HEK293 (cell line): ENCODE results near the gene DTWD2.

ENCODE experiments used
- SALL2 ChIP-seq: fragments of 450-650 bp; formaldehyde crosslinking; IDR thresholded peaks from 2 replicates; pipeline ENCODE4 v1.5.0; 2017; ENCODE audit warnings: missing biosample characterization, mild to moderate bottlenecking, missing genetic modification characterization, borderline replicate concordance
- SETDB1 ChIP-seq: IDR thresholded peaks from one replicate; pipeline ENCODE4 v1.6.1; 2017; ENCODE audit warnings: mild to moderate bottlenecking, low read length, moderate library complexity, mixed read lengths; ENCODE audit not compliant: insufficient read length
- ZBTB1 ChIP-seq: fragments of 450-650 bp; formaldehyde crosslinking; IDR thresholded peaks from 2 replicates; pipeline ENCODE4 v1.5.1; 2016; ENCODE audit warnings: missing biosample characterization, missing genetic modification characterization
- ZBTB17 ChIP-seq: fragments of 450-650 bp; formaldehyde crosslinking; IDR thresholded peaks from 2 replicates; pipeline ENCODE4 v1.5.1; 2016; ENCODE audit warnings: missing biosample characterization, missing genetic modification characterization
- ZFHX2 ChIP-seq: fragments of 450-650 bp; formaldehyde crosslinking; conservative IDR thresholded peaks from 2 replicates; pipeline ENCODE4 v1.5.1; 2016; ENCODE audit warnings: missing biosample characterization, missing genetic modification characterization
- ZFP69B ChIP-seq: fragments of 450-650 bp; formaldehyde crosslinking; IDR thresholded peaks from 2 replicates; pipeline ENCODE4 v1.5.1; 2016; ENCODE audit warnings: missing biosample characterization, missing genetic modification characterization
- ZNF140 ChIP-seq: fragments of 450-650 bp; formaldehyde crosslinking; IDR thresholded peaks from 2 replicates; pipeline ENCODE4 v1.5.1; 2016; ENCODE audit warnings: missing biosample characterization, missing genetic modification characterization
- ZNF157 ChIP-seq: fragments of 450-650 bp; formaldehyde crosslinking; IDR thresholded peaks from 2 replicates; pipeline ENCODE4 v1.5.1; 2016; ENCODE audit warnings: missing biosample characterization, missing genetic modification characterization
- ZNF24 ChIP-seq: fragments of 450-650 bp; formaldehyde crosslinking; IDR thresholded peaks from 2 replicates; pipeline ENCODE4 v1.5.1; 2016; ENCODE audit warnings: missing biosample characterization, missing genetic modification characterization
- ZNF274 ChIP-seq, 2 experiments: fragments of 200-500 bp in 1 of 2; fragments of 450-650 bp in 1 of 2; sonication (Bioruptor generic) in 1 of 2; formaldehyde crosslinking in 1 of 2; IDR thresholded peaks; 2 replicates each; pipeline versions ENCODE4 v1.5.1 to v1.6.1; 2014 to 2016; ENCODE audit warnings: borderline replicate concordance in 1 of 2, inconsistent platforms in 1 of 2, low read length in 1 of 2, missing biosample characterization in 1 of 2, missing genetic modification characterization in 1 of 2
- ZNF335 ChIP-seq: fragments of 450-650 bp; formaldehyde crosslinking; conservative IDR thresholded peaks from 2 replicates; pipeline ENCODE4 v1.5.1; 2016; ENCODE audit warnings: missing biosample characterization, missing genetic modification characterization
- ZNF473 ChIP-seq: fragments of 450-650 bp; formaldehyde crosslinking; IDR thresholded peaks from 2 replicates; pipeline ENCODE4 v1.5.1; 2017; ENCODE audit warnings: missing biosample characterization, missing genetic modification characterization
- ZNF548 ChIP-seq: fragments of 450-650 bp; formaldehyde crosslinking; IDR thresholded peaks from 2 replicates; pipeline ENCODE4 v1.5.1; 2016; ENCODE audit warnings: missing biosample characterization, missing genetic modification characterization
- ZNF558 ChIP-seq: fragments of 450-650 bp; formaldehyde crosslinking; IDR thresholded peaks from 2 replicates; pipeline ENCODE4 v1.5.1; 2016; ENCODE audit warnings: missing biosample characterization, missing genetic modification characterization
- ZNF830 ChIP-seq: fragments of 450-650 bp; IDR thresholded peaks from 2 replicates; pipeline ENCODE4 v1.5.0; 2018; ENCODE audit warnings: missing biosample characterization, missing genetic modification characterization, low read depth, mild to moderate bottlenecking, moderate library complexity
- TF ChIP-seq, protein P1 (sequence below): fragments of 450-650 bp; formaldehyde crosslinking; IDR thresholded peaks from 2 replicates; pipeline ENCODE4 v1.5.1; 2016; ENCODE audit warnings: missing biosample characterization, missing genetic modification characterization, borderline replicate concordance
- TF ChIP-seq, protein P2 (sequence below): fragments of 450-650 bp; formaldehyde crosslinking; IDR thresholded peaks from 2 replicates; pipeline ENCODE4 v1.5.1; 2016; ENCODE audit warnings: missing biosample characterization, missing genetic modification characterization
- TF ChIP-seq, protein P3 (sequence below): fragments of 450-650 bp; formaldehyde crosslinking; IDR thresholded peaks from 2 replicates; pipeline ENCODE4 v1.5.1; 2016; ENCODE audit warnings: missing biosample characterization, missing genetic modification characterization, borderline replicate concordance
- TF ChIP-seq, protein P4 (sequence below): fragments of 450-650 bp; formaldehyde crosslinking; IDR thresholded peaks from 2 replicates; pipeline ENCODE4 v1.5.1; 2017; ENCODE audit warnings: missing biosample characterization, missing genetic modification characterization
- TF ChIP-seq, protein P5 (sequence below): fragments of 450-650 bp; formaldehyde crosslinking; IDR thresholded peaks from 2 replicates; pipeline ENCODE4 v1.5.1; 2016; ENCODE audit warnings: missing biosample characterization, missing genetic modification characterization
- TF ChIP-seq, protein P6 (sequence below): fragments of 450-650 bp; formaldehyde crosslinking; IDR thresholded peaks from 2 replicates; pipeline ENCODE4 v1.5.1; 2016; ENCODE audit warnings: missing biosample characterization, missing genetic modification characterization
- TF ChIP-seq, protein P7 (sequence below): fragments of 450-650 bp; formaldehyde crosslinking; IDR thresholded peaks from 2 replicates; pipeline ENCODE4 v1.5.1; 2016; ENCODE audit warnings: missing biosample characterization, missing genetic modification characterization
- TF ChIP-seq, protein P8 (sequence below): fragments of 450-650 bp; formaldehyde crosslinking; IDR thresholded peaks from 2 replicates; pipeline ENCODE4 v1.5.1; 2016; ENCODE audit warnings: missing biosample characterization, missing genetic modification characterization

The DTWD2 gene

DNA sequence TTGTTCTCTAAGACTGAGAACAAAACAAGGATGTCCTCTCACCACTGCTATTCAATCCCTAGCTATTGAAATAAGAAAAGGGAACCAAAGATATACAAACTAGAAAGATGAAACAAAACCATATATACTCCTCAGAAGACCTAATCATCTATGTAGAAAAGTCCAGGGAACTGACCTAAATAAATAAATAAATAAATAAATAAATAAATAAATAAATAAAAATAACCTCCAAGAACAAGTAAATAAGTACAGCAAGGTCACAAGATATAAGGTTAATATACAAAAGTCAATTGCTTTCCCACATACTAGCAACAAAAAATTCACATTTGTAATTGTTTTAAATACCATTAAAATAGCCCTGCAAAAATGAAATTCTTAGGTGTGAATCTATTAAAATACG, 54.6 kb downstream of the DTWD2 start (continued):
- TF ChIP-seq SETDB1 (no peak), ZNF830 (tag by site-specific recombination) (no peak), ZBTB1 (tag by site-specific recombination) (peak; percentile 66; the same call in 1 of the 2 replicates), ZNF140 (tag by site-specific recombination) (peak; percentile 94), ZFHX2 (tag by site-specific recombination) (no peak), ZNF24 (tag by site-specific recombination) (no peak), ZNF274 (IDR thresholded peaks at IDR 0.05; ENCODE audit: low read length) (no peak), ZNF274 (tag by site-specific recombination; IDR thresholded peaks at IDR 0.05; ENCODE audit: borderline replicate concordance) (no peak), ZNF548 (tag by site-specific recombination) (no peak), SALL2 (tag by site-specific recombination) (no peak), ZFP69B (tag by site-specific recombination) (no peak), ZNF558 (tag by site-specific recombination) (peak; percentile 59; the same call in 1 of the 2 replicates), ZBTB17 (no peak), ZNF473 (tag by site-specific recombination) (no peak), ZNF157 (no peak), ZNF335 (tag by site-specific recombination) (no peak)
- TF ChIP-seq, protein P1, sequence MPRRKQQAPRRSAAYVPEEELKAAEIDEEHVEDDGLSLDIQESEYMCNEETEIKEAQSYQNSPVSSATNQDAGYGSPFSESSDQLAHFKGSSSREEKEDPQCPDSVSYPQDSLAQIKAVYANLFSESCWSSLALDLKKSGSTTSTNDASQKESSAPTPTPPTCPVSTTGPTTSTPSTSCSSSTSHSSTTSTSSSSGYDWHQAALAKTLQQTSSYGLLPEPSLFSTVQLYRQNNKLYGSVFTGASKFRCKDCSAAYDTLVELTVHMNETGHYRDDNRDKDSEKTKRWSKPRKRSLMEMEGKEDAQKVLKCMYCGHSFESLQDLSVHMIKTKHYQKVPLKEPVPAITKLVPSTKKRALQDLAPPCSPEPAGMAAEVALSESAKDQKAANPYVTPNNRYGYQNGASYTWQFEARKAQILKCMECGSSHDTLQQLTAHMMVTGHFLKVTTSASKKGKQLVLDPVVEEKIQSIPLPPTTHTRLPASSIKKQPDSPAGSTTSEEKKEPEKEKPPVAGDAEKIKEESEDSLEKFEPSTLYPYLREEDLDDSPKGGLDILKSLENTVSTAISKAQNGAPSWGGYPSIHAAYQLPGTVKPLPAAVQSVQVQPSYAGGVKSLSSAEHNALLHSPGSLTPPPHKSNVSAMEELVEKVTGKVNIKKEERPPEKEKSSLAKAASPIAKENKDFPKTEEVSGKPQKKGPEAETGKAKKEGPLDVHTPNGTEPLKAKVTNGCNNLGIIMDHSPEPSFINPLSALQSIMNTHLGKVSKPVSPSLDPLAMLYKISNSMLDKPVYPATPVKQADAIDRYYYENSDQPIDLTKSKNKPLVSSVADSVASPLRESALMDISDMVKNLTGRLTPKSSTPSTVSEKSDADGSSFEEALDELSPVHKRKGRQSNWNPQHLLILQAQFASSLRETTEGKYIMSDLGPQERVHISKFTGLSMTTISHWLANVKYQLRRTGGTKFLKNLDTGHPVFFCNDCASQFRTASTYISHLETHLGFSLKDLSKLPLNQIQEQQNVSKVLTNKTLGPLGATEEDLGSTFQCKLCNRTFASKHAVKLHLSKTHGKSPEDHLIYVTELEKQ (tag by site-specific recombination): no peak
- TF ChIP-seq, protein P2, sequence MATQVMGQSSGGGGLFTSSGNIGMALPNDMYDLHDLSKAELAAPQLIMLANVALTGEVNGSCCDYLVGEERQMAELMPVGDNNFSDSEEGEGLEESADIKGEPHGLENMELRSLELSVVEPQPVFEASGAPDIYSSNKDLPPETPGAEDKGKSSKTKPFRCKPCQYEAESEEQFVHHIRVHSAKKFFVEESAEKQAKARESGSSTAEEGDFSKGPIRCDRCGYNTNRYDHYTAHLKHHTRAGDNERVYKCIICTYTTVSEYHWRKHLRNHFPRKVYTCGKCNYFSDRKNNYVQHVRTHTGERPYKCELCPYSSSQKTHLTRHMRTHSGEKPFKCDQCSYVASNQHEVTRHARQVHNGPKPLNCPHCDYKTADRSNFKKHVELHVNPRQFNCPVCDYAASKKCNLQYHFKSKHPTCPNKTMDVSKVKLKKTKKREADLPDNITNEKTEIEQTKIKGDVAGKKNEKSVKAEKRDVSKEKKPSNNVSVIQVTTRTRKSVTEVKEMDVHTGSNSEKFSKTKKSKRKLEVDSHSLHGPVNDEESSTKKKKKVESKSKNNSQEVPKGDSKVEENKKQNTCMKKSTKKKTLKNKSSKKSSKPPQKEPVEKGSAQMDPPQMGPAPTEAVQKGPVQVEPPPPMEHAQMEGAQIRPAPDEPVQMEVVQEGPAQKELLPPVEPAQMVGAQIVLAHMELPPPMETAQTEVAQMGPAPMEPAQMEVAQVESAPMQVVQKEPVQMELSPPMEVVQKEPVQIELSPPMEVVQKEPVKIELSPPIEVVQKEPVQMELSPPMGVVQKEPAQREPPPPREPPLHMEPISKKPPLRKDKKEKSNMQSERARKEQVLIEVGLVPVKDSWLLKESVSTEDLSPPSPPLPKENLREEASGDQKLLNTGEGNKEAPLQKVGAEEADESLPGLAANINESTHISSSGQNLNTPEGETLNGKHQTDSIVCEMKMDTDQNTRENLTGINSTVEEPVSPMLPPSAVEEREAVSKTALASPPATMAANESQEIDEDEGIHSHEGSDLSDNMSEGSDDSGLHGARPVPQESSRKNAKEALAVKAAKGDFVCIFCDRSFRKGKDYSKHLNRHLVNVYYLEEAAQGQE (tag by site-specific recombination): peak; percentile 81
- TF ChIP-seq, protein P3, sequence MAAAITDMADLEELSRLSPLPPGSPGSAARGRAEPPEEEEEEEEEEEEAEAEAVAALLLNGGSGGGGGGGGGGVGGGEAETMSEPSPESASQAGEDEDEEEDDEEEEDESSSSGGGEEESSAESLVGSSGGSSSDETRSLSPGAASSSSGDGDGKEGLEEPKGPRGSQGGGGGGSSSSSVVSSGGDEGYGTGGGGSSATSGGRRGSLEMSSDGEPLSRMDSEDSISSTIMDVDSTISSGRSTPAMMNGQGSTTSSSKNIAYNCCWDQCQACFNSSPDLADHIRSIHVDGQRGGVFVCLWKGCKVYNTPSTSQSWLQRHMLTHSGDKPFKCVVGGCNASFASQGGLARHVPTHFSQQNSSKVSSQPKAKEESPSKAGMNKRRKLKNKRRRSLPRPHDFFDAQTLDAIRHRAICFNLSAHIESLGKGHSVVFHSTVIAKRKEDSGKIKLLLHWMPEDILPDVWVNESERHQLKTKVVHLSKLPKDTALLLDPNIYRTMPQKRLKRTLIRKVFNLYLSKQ: peak; percentile 93
- TF ChIP-seq, protein P4, sequence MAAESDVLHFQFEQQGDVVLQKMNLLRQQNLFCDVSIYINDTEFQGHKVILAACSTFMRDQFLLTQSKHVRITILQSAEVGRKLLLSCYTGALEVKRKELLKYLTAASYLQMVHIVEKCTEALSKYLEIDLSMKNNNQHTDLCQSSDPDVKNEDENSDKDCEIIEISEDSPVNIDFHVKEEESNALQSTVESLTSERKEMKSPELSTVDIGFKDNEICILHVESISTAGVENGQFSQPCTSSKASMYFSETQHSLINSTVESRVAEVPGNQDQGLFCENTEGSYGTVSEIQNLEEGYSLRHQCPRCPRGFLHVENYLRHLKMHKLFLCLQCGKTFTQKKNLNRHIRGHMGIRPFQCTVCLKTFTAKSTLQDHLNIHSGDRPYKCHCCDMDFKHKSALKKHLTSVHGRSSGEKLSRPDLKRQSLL: no peak
- TF ChIP-seq, protein P5, sequence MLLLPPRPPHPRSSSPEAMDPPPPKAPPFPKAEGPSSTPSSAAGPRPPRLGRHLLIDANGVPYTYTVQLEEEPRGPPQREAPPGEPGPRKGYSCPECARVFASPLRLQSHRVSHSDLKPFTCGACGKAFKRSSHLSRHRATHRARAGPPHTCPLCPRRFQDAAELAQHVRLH (tag by site-specific recombination): peak; percentile 71; the same call in 1 of the 2 replicates
- TF ChIP-seq, protein P6, sequence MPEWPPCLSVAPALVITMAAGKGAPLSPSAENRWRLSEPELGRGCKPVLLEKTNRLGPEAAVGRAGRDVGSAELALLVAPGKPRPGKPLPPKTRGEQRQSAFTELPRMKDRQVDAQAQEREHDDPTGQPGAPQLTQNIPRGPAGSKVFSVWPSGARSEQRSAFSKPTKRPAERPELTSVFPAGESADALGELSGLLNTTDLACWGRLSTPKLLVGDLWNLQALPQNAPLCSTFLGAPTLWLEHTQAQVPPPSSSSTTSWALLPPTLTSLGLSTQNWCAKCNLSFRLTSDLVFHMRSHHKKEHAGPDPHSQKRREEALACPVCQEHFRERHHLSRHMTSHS (tag by site-specific recombination): no peak
- TF ChIP-seq, protein P7, sequence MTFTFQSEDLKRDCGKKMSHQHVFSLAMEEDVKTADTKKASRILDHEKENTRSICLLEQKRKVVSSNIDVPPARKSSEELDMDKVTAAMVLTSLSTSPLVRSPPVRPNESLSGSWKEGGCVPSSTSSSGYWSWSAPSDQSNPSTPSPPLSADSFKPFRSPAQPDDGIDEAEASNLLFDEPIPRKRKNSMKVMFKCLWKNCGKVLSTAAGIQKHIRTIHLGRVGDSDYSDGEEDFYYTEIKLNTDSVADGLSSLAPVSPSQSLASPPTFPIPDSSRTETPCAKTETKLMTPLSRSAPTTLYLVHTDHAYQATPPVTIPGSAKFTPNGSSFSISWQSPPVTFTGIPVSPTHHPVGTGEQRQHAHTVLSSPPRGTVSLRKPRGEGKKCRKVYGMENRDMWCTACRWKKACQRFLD (tag by site-specific recombination): 0 out of 2 replicates have a peak, but pooled peaks have one; percentile 25
- TF ChIP-seq, protein P8, sequence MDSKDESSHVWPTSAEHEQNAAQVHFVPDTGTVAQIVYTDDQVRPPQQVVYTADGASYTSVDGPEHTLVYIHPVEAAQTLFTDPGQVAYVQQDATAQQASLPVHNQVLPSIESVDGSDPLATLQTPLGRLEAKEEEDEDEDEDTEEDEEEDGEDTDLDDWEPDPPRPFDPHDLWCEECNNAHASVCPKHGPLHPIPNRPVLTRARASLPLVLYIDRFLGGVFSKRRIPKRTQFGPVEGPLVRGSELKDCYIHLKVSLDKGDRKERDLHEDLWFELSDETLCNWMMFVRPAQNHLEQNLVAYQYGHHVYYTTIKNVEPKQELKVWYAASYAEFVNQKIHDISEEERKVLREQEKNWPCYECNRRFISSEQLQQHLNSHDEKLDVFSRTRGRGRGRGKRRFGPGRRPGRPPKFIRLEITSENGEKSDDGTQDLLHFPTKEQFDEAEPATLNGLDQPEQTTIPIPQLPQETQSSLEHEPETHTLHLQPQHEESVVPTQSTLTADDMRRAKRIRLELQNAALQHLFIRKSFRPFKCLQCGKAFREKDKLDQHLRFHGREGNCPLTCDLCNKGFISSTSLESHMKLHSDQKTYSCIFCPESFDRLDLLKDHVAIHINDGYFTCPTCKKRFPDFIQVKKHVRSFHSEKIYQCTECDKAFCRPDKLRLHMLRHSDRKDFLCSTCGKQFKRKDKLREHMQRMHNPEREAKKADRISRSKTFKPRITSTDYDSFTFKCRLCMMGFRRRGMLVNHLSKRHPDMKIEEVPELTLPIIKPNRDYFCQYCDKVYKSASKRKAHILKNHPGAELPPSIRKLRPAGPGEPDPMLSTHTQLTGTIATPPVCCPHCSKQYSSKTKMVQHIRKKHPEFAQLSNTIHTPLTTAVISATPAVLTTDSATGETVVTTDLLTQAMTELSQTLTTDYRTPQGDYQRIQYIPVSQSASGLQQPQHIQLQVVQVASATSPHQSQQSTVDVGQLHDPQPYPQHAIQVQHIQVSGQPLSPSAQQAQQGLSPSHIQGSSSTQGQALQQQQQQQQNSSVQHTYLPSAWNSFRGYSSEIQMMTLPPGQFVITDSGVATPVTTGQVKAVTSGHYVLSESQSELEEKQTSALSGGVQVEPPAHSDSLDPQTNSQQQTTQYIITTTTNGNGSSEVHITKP: no peak
